Astrocyte (in vitro differentiated cells and primary cell): ENCODE data around the gene SLC26A1. TPM values are rescaled to one million over a fixed set of nuclear protein-coding genes. Genes with fewer than 3 reads are reported as not detected.

ENCODE experiments used
- DNase-seq: peaks from one replicate; pipeline ENCODE4 v3.0.0-alpha.2; 2010; ENCODE audit warnings: low read depth
- FAIRE-seq: peaks from 2 replicates; lab custom pipeline; 2011; peaks lifted over from hg19 to GRCh38; lab: Jason Lieb, UNC
- H2AFZ ChIP-seq: 2 replicates; pipeline ENCODE4 v1.6.0; 2012; ENCODE audit warnings: low read depth, low read length, inconsistent platforms
- H3K27ac ChIP-seq: 2 replicates; pipeline ENCODE4 v1.5.1; 2011; ENCODE audit warnings: low read depth, low read length, inconsistent platforms
- H3K27me3 ChIP-seq: 2 replicates; pipeline ENCODE4 v1.6.0; 2011; ENCODE audit warnings: low read length, inconsistent platforms; ENCODE audit not compliant: insufficient read depth
- H3K36me3 ChIP-seq: 2 replicates; pipeline ENCODE4 v1.5.1; 2011; ENCODE audit warnings: low read length, inconsistent platforms; ENCODE audit not compliant: insufficient read depth
- H3K4me1 ChIP-seq: 2 replicates; pipeline ENCODE4 v1.5.1; 2011; ENCODE audit warnings: low read length, inconsistent platforms; ENCODE audit not compliant: insufficient read depth
- H3K4me2 ChIP-seq: 2 replicates; pipeline ENCODE4 v1.6.0; 2012; ENCODE audit warnings: low read length, inconsistent platforms
- H3K4me3 ChIP-seq: 2 replicates; pipeline ENCODE4 v1.5.1; 2011; ENCODE audit warnings: low read depth, mild to moderate bottlenecking, low read length, inconsistent platforms; ENCODE audit not compliant: insufficient read depth
- H3K79me2 ChIP-seq: 2 replicates; pipeline ENCODE4 v1.6.0; 2012; ENCODE audit warnings: mild to moderate bottlenecking, low read length, inconsistent platforms; ENCODE audit not compliant: insufficient read depth
- H3K9ac ChIP-seq: 2 replicates; pipeline ENCODE4 v1.6.0; 2012; ENCODE audit warnings: mild to moderate bottlenecking, low read length, inconsistent platforms
- H3K9me3 ChIP-seq: 2 replicates; pipeline ENCODE4 v1.5.1; 2012; ENCODE audit warnings: low read depth, mild to moderate bottlenecking, low read length, inconsistent platforms; ENCODE audit not compliant: insufficient read depth
- H4K20me1 ChIP-seq: 2 replicates; pipeline ENCODE4 v1.6.0; 2012; ENCODE audit warnings: low read length, inconsistent platforms; ENCODE audit not compliant: insufficient read depth
- H3K27ac Mint-ChIP-seq: one replicate; pipeline ENCODE4 v1.8.0; 2021; ENCODE audit warnings: mild to moderate bottlenecking, mixed read lengths; ENCODE audit not compliant: unreplicated experiment
- H3K27me3 Mint-ChIP-seq: one replicate; pipeline ENCODE4 v1.8.0; 2021; ENCODE audit warnings: low read depth, mixed read lengths; ENCODE audit not compliant: unreplicated experiment
- H3K36me3 Mint-ChIP-seq: one replicate; pipeline ENCODE4 v1.8.0; 2021; ENCODE audit warnings: low read depth, mixed read lengths; ENCODE audit not compliant: unreplicated experiment
- H3K4me1 Mint-ChIP-seq: one replicate; pipeline ENCODE4 v1.8.0; 2021; ENCODE audit warnings: low read depth, mixed read lengths; ENCODE audit not compliant: unreplicated experiment
- H3K4me3 Mint-ChIP-seq: one replicate; pipeline ENCODE4 v1.8.0; 2021; ENCODE audit warnings: mild to moderate bottlenecking, moderate library complexity, mixed read lengths; ENCODE audit not compliant: unreplicated experiment
- H3K9me3 Mint-ChIP-seq: one replicate; pipeline ENCODE4 v1.8.0; 2021; ENCODE audit warnings: mild to moderate bottlenecking, mixed read lengths; ENCODE audit not compliant: unreplicated experiment
- CTCF ChIP-seq: IDR thresholded peaks from 2 replicates; pipeline ENCODE4 v1.5.1; 2011; ENCODE audit warnings: low read depth, mild to moderate bottlenecking, inconsistent platforms, low read length, moderate library complexity; ENCODE audit not compliant: insufficient read depth
- EZH2 ChIP-seq: IDR thresholded peaks from 2 replicates; pipeline ENCODE4 v1.6.1; 2012; ENCODE audit warnings: mild to moderate bottlenecking, low read length, inconsistent platforms; ENCODE audit not compliant: insufficient read depth
- total RNA-seq: library from RNA; stranded (reverse); gene quantifications from 2 replicates; pipeline ENCODE4 v1.2.1, GENCODE V29; 2021

SLC26A1 gene
- total RNA-seq, 1 donor from 2014 or later: 0.34 TPM

GRCh38 chr4:1011666-1012033 is 18.4 kb upstream of the SLC26A1 start:
- FAIRE-seq (no peak), DNase-seq (no peak)
- no peak for TF ChIP-seq EZH2
- no peak for TF ChIP-seq CTCF
- Histone ChIP-seq H3K9me3 (no peaks in the 10 kb centered on the region), H3K9ac (no peak overlapping the region), H3K4me1 (peaks cover 28% of the 10 kb centered on the region), H3K4me2 (no peak overlapping the region), H4K20me1 (peaks cover 42% of the 10 kb centered on the region), H3K4me3 (no peak overlapping the region), H3K79me2 (peaks cover 37% of the 10 kb centered on the region), H3K27me3 (peaks cover 20% of the 10 kb centered on the region), H2AFZ (no peak overlapping the region), H3K27ac (no peak overlapping the region), H3K36me3 (no peaks in the 10 kb centered on the region)
- Mint-ChIP-seq H3K36me3 (peaks cover 4% of the 10 kb centered on the region), H3K4me1 (peaks cover 2% of the 10 kb centered on the region), H3K4me3 (no peak overlapping the region), H3K9me3 (peaks cover 5% of the 10 kb centered on the region), H3K27ac (no peak overlapping the region), H3K27me3 (peaks cover 24% of the 10 kb centered on the region)

GRCh38 chr4:1011022-1011665 is 17.9 kb upstream of the SLC26A1 start, which contains the start of gene FGFRL1:
FGFRL1 (plus strand) TSS chr4:1011626; CDS start chr4:1012486, 860 bp downstream.
- H3K79me2 ChIP-seq: peaks cover 32% of the 10 kb centered on the region
- H3K36me3 ChIP-seq: no peaks in the 10 kb centered on the region
- Mint-ChIP-seq H3K4me1 (peaks cover 2% of the 10 kb centered on the region), H3K4me3 (peak within 1 kb of the TSS; percentile 66), H3K36me3 (peaks cover 4% of the 10 kb centered on the region), H3K9me3 (peaks cover 5% of the 10 kb centered on the region), H3K27ac (peak within 1 kb of the TSS; percentile 69), H3K27me3 (peaks cover 28% of the 10 kb centered on the region)
- peak; percentile 64 for DNase-seq
- TF ChIP-seq CTCF (no peak), EZH2 (no peak)
- no peaks in the 10 kb centered on the region for H3K9me3 ChIP-seq
- FAIRE-seq: no peak
- H3K4me2 ChIP-seq: peak within 1 kb of the TSS; percentile 87
- H4K20me1 ChIP-seq: peaks cover 37% of the 10 kb centered on the region
- peaks cover 20% of the 10 kb centered on the region for H3K27me3 ChIP-seq
- peak within 1 kb of the TSS; percentile 58 for H3K4me3 ChIP-seq
- peak within 1 kb of the TSS; percentile 71 for H3K9ac ChIP-seq
- H3K4me1 ChIP-seq: peaks cover 28% of the 10 kb centered on the region
- peak within 1 kb of the TSS; percentile 47 for H2AFZ ChIP-seq
- no peak within 1 kb of the TSS for H3K27ac ChIP-seq

- Histone ChIP-seq H3K9me3 (no peaks in the 10 kb centered on the region), H4K20me1 (peaks cover 30% of the 10 kb centered on the region), H2AFZ (peak overlapping the region; percentile 56), H3K9ac (no peak overlapping the region), H3K27me3 (peaks cover 22% of the 10 kb centered on the region), H3K79me2 (peaks cover 26% of the 10 kb centered on the region), H3K4me2 (peak overlapping the region; percentile 87), H3K4me3 (peak overlapping the region; percentile 52), H3K4me1 (peaks cover 28% of the 10 kb centered on the region), H3K36me3 (no peaks in the 10 kb centered on the region), H3K27ac (no peak overlapping the region)
- peaks cover 4% of the 10 kb centered on the region for H3K4me1 Mint-ChIP-seq
- peak overlapping the region; percentile 69 for H3K27ac Mint-ChIP-seq
- H3K4me3 Mint-ChIP-seq: peak overlapping the region; percentile 66
- H3K9me3 Mint-ChIP-seq: peaks cover 5% of the 10 kb centered on the region
- DNase-seq (peak; percentile 58), FAIRE-seq (no peak)
- peaks cover 4% of the 10 kb centered on the region for H3K36me3 Mint-ChIP-seq
- H3K27me3 Mint-ChIP-seq: peaks cover 29% of the 10 kb centered on the region
- TF ChIP-seq CTCF (no peak), EZH2 (no peak)
These were observed 17.3 kb upstream of the SLC26A1 start for GRCh38 chr4:1010395-1011021.
